Keratinocyte (primary cell): Measurements from ENCODE around the gene CKLF.

Experiments
- EZH2 ChIP-seq: IDR thresholded peaks from one replicate; pipeline ENCODE4 v1.6.1; 2012; ENCODE audit warnings: inconsistent platforms, mild to moderate bottlenecking, low read length, moderate library complexity
- TF ChIP-seq, protein P1 (sequence below), 3 experiments: IDR thresholded peaks in 1 of 3; conservative IDR thresholded peaks in 1 of 3; optimal IDR thresholded peaks in 1 of 3; 2 replicates in 2 of 3; 3 replicates in 1 of 3; pipeline versions ENCODE3 to v1.5.1; 2011; ENCODE audit warnings: low read length in 3 of 3, mild to moderate bottlenecking in 3 of 3, moderate library complexity in 2 of 3, control low read depth in 1 of 3, inconsistent platforms in 1 of 3; ENCODE audit not compliant: insufficient read depth in 2 of 3; ENCODE audit errors: extremely low read depth in 1 of 3

DNA sequence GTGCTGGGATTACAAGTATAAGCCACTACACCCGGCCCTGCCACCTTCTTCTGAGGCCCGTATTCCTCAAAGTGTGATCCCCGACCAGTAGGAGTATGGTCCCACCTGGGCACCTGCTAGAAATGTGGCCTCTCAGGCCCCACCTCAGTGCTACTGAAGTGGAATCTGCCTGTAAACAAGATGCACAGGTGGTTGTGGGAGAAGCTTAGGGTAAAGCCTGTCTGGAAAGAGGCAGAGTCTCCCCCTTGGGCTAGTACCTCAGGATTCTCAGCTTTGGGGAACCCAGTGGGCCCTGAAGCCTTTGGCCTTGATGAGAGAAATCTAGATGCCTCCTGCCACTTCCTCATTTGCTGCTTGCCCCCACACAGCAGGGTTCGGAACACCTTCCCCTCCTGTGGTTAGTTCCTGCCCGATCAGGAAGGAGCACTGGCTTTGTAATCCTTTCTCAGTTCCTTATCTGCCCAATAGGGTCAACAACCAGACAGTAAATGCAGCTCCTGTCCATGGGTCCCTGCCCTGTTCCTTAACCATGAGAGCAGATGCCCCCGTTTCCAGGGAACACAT is 27.7 kb upstream of the CKLF start:
- TF ChIP-seq, protein P1, sequence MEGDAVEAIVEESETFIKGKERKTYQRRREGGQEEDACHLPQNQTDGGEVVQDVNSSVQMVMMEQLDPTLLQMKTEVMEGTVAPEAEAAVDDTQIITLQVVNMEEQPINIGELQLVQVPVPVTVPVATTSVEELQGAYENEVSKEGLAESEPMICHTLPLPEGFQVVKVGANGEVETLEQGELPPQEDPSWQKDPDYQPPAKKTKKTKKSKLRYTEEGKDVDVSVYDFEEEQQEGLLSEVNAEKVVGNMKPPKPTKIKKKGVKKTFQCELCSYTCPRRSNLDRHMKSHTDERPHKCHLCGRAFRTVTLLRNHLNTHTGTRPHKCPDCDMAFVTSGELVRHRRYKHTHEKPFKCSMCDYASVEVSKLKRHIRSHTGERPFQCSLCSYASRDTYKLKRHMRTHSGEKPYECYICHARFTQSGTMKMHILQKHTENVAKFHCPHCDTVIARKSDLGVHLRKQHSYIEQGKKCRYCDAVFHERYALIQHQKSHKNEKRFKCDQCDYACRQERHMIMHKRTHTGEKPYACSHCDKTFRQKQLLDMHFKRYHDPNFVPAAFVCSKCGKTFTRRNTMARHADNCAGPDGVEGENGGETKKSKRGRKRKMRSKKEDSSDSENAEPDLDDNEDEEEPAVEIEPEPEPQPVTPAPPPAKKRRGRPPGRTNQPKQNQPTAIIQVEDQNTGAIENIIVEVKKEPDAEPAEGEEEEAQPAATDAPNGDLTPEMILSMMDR (optimal IDR thresholded peaks at IDR 0.05 in 1 of 3, IDR thresholded peaks at IDR 0.05 in 1 of 3, conservative IDR thresholded peaks at IDR 0.05 in 1 of 3; ENCODE audit: extremely low read depth in 1 of 3, insufficient read depth in 2 of 3, low read length in 3 of 3), result no peak
- no peak for TF ChIP-seq EZH2
